HepG2 (cell line): ENCODE measurements around the gene STAP2. TPM values are rescaled to one million over a fixed set of nuclear protein-coding genes. Genes with fewer than 3 reads are reported as not detected.

Source experiments
- HNF4A ChIP-seq: sonication (generic); formaldehyde crosslinking; IDR thresholded peaks from 2 replicates; pipeline ENCODE4 v1.4.0; 2020; ENCODE audit warnings: missing genetic modification reagents
- PHF20 ChIP-seq: sonication (generic); formaldehyde crosslinking; IDR thresholded peaks from 2 replicates; pipeline ENCODE4 v1.5.0; 2020; ENCODE audit warnings: mild to moderate bottlenecking, missing genetic modification reagents
- RFXAP ChIP-seq: sonication (generic); formaldehyde crosslinking; IDR thresholded peaks from 2 replicates; pipeline ENCODE4 v1.4.0; 2020; ENCODE audit warnings: missing genetic modification reagents, borderline replicate concordance
- SRSF9 ChIP-seq: fragments of 200-400 bp; formaldehyde crosslinking; IDR thresholded peaks from 2 replicates; pipeline ENCODE4 v1.6.1; 2018; ENCODE audit warnings: borderline replicate concordance, mild to moderate bottlenecking, low read depth, low read length; ENCODE audit not compliant: insufficient read depth, poor library complexity, severe bottlenecking
- TEAD2 ChIP-seq: sonication (generic); formaldehyde crosslinking; IDR thresholded peaks from 2 replicates; pipeline ENCODE4 v1.9.0; 2021; ENCODE audit warnings: missing genetic modification reagents
- ZNF451 ChIP-seq: sonication (generic); formaldehyde crosslinking; IDR thresholded peaks from 2 replicates; pipeline ENCODE4 v1.5.0; 2020; ENCODE audit warnings: mild to moderate bottlenecking, missing genetic modification reagents
- ZNF761 ChIP-seq: sonication (generic); formaldehyde crosslinking; conservative IDR thresholded peaks from 2 replicates; pipeline ENCODE4 v1.4.0; 2020; ENCODE audit warnings: mild to moderate bottlenecking, missing genetic modification reagents
- ZSCAN21 ChIP-seq: sonication (generic); formaldehyde crosslinking; IDR thresholded peaks from 2 replicates; pipeline ENCODE4 v1.8.0; 2022; ENCODE audit warnings: mild to moderate bottlenecking, missing genetic modification reagents, moderate library complexity, borderline replicate concordance
- polyA plus RNA-seq, 8 experiments: library from polyadenylated mRNA; depleted of rRNA in 3 of 8; stranded (reverse) in 7 of 8; unstranded in 1 of 8; fragments of >200 nt; fragmentation: Illumina TruSeq in 4 of 8; extraction: Trizol in 4 of 8; gene quantifications; 2 replicates each; pipeline versions ENCODE4 v1.2.1 to v1.2.3, GENCODE V29; 2011 to 2016; ENCODE audit warnings: low read depth in 4 of 8, missing spikeins in 1 of 8, mixed read lengths in 1 of 8; ENCODE audit not compliant: insufficient read depth in 1 of 8
- total RNA-seq, 5 experiments: library from RNA; depleted of rRNA; stranded (reverse); fragments of >200 nt; fragmentation: Illumina TruSeq; extraction: Trizol; gene quantifications; 2 replicates each; pipeline ENCODE4 v1.2.3, GENCODE V29; 2016; ENCODE audit warnings: low read depth in 1 of 5
- TF ChIP-seq, protein P1 (sequence below): sonication (generic); formaldehyde crosslinking; IDR thresholded peaks from 2 replicates; pipeline ENCODE4 v1.8.0; 2022; ENCODE audit warnings: mild to moderate bottlenecking, missing genetic modification reagents, moderate library complexity
- TF ChIP-seq, protein P2 (sequence below): IDR thresholded peaks from 2 replicates; pipeline ENCODE4 v1.6.1; 2016; ENCODE audit warnings: low read depth, missing genetic modification reagents, missing compliant biosample characterization
- TF ChIP-seq, protein P3 (sequence below): sonication (generic); formaldehyde crosslinking; IDR thresholded peaks from 2 replicates; pipeline ENCODE4 v1.4.0; 2020; ENCODE audit warnings: missing genetic modification reagents
- TF ChIP-seq, protein P4 (sequence below): sonication (generic); formaldehyde crosslinking; IDR thresholded peaks from 2 replicates; pipeline ENCODE4 v1.4.0; 2020; ENCODE audit warnings: mild to moderate bottlenecking, missing genetic modification reagents
- TF ChIP-seq, protein P5 (sequence below): sonication (generic); formaldehyde crosslinking; IDR thresholded peaks from 2 replicates; pipeline ENCODE4 v1.8.1; 2023; ENCODE audit warnings: missing genetic modification reagents, inconsistent platforms, borderline replicate concordance
- TF ChIP-seq, protein P6 (sequence below): sonication (generic); formaldehyde crosslinking; IDR thresholded peaks from 2 replicates; pipeline ENCODE4 v1.4.0; 2020; ENCODE audit warnings: missing genetic modification reagents, low read depth, mild to moderate bottlenecking, borderline replicate concordance

Gene STAP2
- total and polyA plus RNA-seq, 2 of the 13 experiments (the other 11 are each of a cell fraction or from before 2014, with no cell fraction given) = 39.0 to 43.7 TPM

DNA sequence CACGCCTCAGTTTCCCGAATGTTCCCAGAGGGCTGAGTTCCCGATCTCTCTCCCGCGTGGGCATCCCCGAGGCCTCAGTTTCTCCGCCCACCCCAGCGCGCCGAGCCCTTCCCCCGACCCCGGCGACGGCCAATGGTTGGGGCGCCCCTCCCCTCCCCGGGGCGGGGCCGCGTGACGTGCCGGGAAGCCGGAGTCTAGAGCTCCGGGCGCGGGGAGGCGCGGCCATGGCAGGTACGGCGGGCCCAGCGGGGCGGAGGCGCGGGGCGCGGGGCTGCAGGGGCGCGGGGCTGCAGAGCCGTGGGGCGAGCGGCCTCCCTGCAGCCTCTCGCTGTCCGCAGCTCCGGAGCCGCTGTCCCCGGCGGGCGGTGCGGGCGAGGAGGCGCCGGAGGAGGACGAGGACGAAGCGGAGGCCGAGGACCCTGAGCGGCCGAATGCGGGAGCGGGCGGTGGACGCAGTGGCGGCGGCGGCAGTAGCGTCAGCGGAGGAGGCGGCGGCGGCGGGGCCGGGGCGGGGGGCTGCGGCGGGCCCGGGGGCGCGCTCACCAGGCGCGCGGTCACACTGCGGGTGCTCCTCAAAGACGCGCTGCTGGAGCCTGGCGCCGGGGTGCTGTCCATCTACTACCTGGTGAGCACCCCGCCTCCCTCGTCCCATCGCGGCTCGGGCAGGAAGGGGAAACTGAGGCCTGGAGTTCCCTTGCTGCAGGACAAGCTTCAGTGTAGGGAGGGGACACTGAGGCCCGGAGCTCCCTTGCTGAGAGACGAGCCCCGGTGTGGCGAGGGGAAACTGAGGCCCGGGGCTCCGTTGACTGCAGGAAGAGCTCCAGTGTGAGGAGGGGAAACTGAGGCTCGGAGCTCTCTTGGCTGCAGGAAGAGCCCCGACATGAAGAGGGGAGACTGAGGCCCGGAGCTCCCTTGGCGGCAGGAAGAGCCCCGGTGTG lies 5.0 kb upstream of the STAP2 start, which contains the start of gene MPND (continued):
- TF ChIP-seq, protein P1, sequence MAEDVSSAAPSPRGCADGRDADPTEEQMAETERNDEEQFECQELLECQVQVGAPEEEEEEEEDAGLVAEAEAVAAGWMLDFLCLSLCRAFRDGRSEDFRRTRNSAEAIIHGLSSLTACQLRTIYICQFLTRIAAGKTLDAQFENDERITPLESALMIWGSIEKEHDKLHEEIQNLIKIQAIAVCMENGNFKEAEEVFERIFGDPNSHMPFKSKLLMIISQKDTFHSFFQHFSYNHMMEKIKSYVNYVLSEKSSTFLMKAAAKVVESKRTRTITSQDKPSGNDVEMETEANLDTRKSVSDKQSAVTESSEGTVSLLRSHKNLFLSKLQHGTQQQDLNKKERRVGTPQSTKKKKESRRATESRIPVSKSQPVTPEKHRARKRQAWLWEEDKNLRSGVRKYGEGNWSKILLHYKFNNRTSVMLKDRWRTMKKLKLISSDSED = 0 out of 2 replicates have a peak, but pooled peaks have one; percentile 37
- TF ChIP-seq, protein P2, sequence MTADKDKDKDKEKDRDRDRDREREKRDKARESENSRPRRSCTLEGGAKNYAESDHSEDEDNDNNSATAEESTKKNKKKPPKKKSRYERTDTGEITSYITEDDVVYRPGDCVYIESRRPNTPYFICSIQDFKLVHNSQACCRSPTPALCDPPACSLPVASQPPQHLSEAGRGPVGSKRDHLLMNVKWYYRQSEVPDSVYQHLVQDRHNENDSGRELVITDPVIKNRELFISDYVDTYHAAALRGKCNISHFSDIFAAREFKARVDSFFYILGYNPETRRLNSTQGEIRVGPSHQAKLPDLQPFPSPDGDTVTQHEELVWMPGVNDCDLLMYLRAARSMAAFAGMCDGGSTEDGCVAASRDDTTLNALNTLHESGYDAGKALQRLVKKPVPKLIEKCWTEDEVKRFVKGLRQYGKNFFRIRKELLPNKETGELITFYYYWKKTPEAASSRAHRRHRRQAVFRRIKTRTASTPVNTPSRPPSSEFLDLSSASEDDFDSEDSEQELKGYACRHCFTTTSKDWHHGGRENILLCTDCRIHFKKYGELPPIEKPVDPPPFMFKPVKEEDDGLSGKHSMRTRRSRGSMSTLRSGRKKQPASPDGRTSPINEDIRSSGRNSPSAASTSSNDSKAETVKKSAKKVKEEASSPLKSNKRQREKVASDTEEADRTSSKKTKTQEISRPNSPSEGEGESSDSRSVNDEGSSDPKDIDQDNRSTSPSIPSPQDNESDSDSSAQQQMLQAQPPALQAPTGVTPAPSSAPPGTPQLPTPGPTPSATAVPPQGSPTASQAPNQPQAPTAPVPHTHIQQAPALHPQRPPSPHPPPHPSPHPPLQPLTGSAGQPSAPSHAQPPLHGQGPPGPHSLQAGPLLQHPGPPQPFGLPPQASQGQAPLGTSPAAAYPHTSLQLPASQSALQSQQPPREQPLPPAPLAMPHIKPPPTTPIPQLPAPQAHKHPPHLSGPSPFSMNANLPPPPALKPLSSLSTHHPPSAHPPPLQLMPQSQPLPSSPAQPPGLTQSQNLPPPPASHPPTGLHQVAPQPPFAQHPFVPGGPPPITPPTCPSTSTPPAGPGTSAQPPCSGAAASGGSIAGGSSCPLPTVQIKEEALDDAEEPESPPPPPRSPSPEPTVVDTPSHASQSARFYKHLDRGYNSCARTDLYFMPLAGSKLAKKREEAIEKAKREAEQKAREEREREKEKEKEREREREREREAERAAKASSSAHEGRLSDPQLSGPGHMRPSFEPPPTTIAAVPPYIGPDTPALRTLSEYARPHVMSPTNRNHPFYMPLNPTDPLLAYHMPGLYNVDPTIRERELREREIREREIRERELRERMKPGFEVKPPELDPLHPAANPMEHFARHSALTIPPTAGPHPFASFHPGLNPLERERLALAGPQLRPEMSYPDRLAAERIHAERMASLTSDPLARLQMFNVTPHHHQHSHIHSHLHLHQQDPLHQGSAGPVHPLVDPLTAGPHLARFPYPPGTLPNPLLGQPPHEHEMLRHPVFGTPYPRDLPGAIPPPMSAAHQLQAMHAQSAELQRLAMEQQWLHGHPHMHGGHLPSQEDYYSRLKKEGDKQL (CRISPR knock-in tag) = no peak
- no peak for TF ChIP-seq ZNF761 (CRISPR knock-in tag)
- no peak for TF ChIP-seq RFXAP (CRISPR knock-in tag)
- TF ChIP-seq PHF20 (CRISPR knock-in tag) = peak; percentile 18; the same call in 1 of the 2 replicates
- 0 out of 2 replicates have a peak, but pooled peaks have one; percentile 2 for TF ChIP-seq ZNF451 (CRISPR knock-in tag)
- TF ChIP-seq, protein P3, sequence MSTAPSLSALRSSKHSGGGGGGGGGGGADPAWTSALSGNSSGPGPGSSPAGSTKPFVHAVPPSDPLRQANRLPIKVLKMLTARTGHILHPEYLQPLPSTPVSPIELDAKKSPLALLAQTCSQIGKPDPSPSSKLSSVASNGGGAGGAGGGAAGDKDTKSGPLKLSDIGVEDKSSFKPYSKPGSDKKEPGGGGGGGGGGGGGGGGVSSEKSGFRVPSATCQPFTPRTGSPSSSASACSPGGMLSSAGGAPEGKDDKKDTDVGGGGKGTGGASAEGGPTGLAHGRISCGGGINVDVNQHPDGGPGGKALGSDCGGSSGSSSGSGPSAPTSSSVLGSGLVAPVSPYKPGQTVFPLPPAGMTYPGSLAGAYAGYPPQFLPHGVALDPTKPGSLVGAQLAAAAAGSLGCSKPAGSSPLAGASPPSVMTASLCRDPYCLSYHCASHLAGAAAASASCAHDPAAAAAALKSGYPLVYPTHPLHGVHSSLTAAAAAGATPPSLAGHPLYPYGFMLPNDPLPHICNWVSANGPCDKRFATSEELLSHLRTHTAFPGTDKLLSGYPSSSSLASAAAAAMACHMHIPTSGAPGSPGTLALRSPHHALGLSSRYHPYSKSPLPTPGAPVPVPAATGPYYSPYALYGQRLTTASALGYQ (CRISPR knock-in tag) = no peak
- TF ChIP-seq, protein P4, sequence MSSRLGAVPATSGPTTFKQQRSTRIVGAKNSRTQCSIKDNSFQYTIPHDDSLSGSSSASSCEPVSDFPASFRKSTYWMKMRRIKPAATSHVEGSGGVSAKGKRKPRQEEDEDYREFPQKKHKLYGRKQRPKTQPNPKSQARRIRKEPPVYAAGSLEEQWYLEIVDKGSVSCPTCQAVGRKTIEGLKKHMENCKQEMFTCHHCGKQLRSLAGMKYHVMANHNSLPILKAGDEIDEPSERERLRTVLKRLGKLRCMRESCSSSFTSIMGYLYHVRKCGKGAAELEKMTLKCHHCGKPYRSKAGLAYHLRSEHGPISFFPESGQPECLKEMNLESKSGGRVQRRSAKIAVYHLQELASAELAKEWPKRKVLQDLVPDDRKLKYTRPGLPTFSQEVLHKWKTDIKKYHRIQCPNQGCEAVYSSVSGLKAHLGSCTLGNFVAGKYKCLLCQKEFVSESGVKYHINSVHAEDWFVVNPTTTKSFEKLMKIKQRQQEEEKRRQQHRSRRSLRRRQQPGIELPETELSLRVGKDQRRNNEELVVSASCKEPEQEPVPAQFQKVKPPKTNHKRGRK = no peak
- no peak for TF ChIP-seq HNF4A (CRISPR knock-in tag)
- TF ChIP-seq, protein P5, sequence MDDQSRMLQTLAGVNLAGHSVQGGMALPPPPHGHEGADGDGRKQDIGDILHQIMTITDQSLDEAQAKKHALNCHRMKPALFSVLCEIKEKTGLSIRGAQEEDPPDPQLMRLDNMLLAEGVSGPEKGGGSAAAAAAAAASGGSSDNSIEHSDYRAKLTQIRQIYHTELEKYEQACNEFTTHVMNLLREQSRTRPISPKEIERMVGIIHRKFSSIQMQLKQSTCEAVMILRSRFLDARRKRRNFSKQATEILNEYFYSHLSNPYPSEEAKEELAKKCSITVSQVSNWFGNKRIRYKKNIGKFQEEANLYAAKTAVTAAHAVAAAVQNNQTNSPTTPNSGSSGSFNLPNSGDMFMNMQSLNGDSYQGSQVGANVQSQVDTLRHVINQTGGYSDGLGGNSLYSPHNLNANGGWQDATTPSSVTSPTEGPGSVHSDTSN (CRISPR knock-in tag) = no peak
- no peak for TF ChIP-seq ZSCAN21 (CRISPR knock-in tag)
- TF ChIP-seq TEAD2 = no peak
- no peak for TF ChIP-seq SRSF9
- TF ChIP-seq, protein P6, sequence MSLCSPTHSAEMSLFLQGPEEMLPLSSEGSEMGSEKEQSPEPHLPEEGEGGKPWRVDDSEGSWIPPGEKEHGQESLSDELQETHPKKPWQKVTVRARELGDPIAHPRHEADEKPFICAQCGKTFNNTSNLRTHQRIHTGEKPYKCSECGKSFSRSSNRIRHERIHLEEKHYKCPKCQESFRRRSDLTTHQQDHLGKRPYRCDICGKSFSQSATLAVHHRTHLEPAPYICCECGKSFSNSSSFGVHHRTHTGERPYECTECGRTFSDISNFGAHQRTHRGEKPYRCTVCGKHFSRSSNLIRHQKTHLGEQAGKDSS (CRISPR knock-in tag) = no peak
